HepG2 (cell line): ENCODE results near the gene ALDH1A1. TPM values are rescaled to one million over a fixed set of nuclear protein-coding genes. Genes with fewer than 3 reads are reported as not detected.

Experiments used
- ATAC-seq: fragments of 200-7000 bp; cut with Tn5 transposase; 3 replicates; pipeline ENCODE4 v1.9.1; 2020; ENCODE audit warnings: mild to moderate bottlenecking, moderate library complexity
- BruUV-seq: library from RNA; stranded (reverse); fragments of 400-500 nt; replicated peaks from 2 replicates; lab custom pipeline; 2021; lab: Mats Ljungman, UMichigan
- CTCF ChIA-PET: fragments of 300-600 bp; formaldehyde crosslinking; extraction: SDS; loops from one replicate; lab custom pipeline; 2021; ENCODE audit warnings: low total read pairs, inconsistent platforms, low intra/inter-chr PET ratio; lab: Yijun Ruan, JAX
- POLR2A ChIA-PET: fragments of 350-600 bp; sonication (Branson Sonifier 250); formaldehyde crosslinking; loops from one replicate; lab custom pipeline; 2020; ENCODE audit warnings: antibody characterized with exemption, inconsistent platforms; lab: Yijun Ruan, JAX
- DNase-seq: peaks from one replicate; pipeline ENCODE4 v3.0.0-alpha.2; 2015; ENCODE audit warnings: low spot score
- FAIRE-seq: peaks from 3 replicates; lab custom pipeline; 2011; peaks lifted over from hg19 to GRCh38; lab: Jason Lieb, UNC
- H2AFZ ChIP-seq: one replicate; pipeline ENCODE4 v1.6.1; 2011; ENCODE audit warnings: low read length, inconsistent platforms
- H3K27ac ChIP-seq: fragments of 300-600 bp; 3 replicates; pipeline ENCODE4 v1.8.0; 2011; ENCODE audit warnings: mixed run types, mild to moderate bottlenecking, mixed read lengths, low read length, inconsistent platforms; ENCODE audit not compliant: insufficient read depth; ENCODE audit errors: extremely low read length
- H3K27me3 ChIP-seq, 2 experiments: fragments of 200-600 bp in 1 of 2; 2 replicates in 1 of 2; 3 replicates in 1 of 2; pipeline versions ENCODE4 v1.6.0 to v1.8.0; 2011; ENCODE audit warnings: low read length in 2 of 2, mild to moderate bottlenecking in 2 of 2, moderate library complexity in 2 of 2, inconsistent platforms in 1 of 2; ENCODE audit not compliant: insufficient read depth in 2 of 2, control insufficient read depth in 1 of 2
- H3K36me3 ChIP-seq, 2 experiments: fragments of 200-600 bp in 1 of 2; replicated peaks in 1 of 2; 2 replicates in 1 of 2; 3 replicates in 1 of 2; pipeline versions ENCODE4 v1.5.1 to v1.8.0; 2011; ENCODE audit warnings: low read length in 2 of 2, inconsistent platforms in 1 of 2; ENCODE audit not compliant: insufficient read depth in 2 of 2, control insufficient read depth in 1 of 2
- H3K4me1 ChIP-seq: 2 replicates; pipeline ENCODE4 v1.5.1; 2012; ENCODE audit warnings: low read length, inconsistent platforms; ENCODE audit not compliant: insufficient read depth
- H3K4me2 ChIP-seq: 2 replicates; pipeline ENCODE4 v1.6.0; 2011; ENCODE audit warnings: low read depth, low read length, inconsistent platforms
- H3K4me3 ChIP-seq, 3 experiments: fragments of 200-600 bp in 1 of 3; sonication (generic), shearing (Covaris generic) in 1 of 3; replicated peaks in 1 of 3; 2 replicates each; pipeline ENCODE4 v1.5.1; 2011 to 2016; ENCODE audit warnings: low read length in 3 of 3, inconsistent platforms in 2 of 3, low read depth in 2 of 3, mild to moderate bottlenecking in 2 of 3, control low read depth in 1 of 3, mixed read lengths in 1 of 3; ENCODE audit not compliant: insufficient read depth in 1 of 3
- H3K79me2 ChIP-seq: one replicate; pipeline ENCODE4 v1.6.1; 2011; ENCODE audit warnings: low read length, inconsistent platforms; ENCODE audit not compliant: insufficient read depth
- H3K9ac ChIP-seq: 2 replicates; pipeline ENCODE4 v1.6.0; 2011; ENCODE audit warnings: mild to moderate bottlenecking, low read depth, low read length, inconsistent platforms; ENCODE audit not compliant: insufficient read depth
- H3K9me3 ChIP-seq: 2 replicates; pipeline ENCODE4 v1.5.1; 2012; ENCODE audit warnings: mild to moderate bottlenecking, low read length
- H4K20me1 ChIP-seq: 2 replicates; pipeline ENCODE4 v1.6.0; 2011; ENCODE audit warnings: inconsistent platforms, mild to moderate bottlenecking, low read length, moderate library complexity; ENCODE audit not compliant: insufficient read depth
- CREB1 ChIP-seq, 2 experiments: fragments of 450-650 bp in 1 of 2; IDR thresholded peaks; 2 replicates each; pipeline ENCODE4 v1.6.1; 2016 to 2017; ENCODE audit warnings: control low read depth in 1 of 2, mild to moderate bottlenecking in 1 of 2, missing compliant biosample characterization in 1 of 2, missing genetic modification characterization in 1 of 2
- ELF3 ChIP-seq: IDR thresholded peaks from 2 replicates; pipeline ENCODE4 v1.6.1; 2016; ENCODE audit warnings: missing genetic modification reagents, missing compliant biosample characterization
- GABPA ChIP-seq, 2 experiments: IDR thresholded peaks; 2 replicates each; pipeline ENCODE4 v1.6.1; 2011 to 2016; ENCODE audit warnings: low read depth in 2 of 2, low read length in 1 of 2, missing biosample characterization in 1 of 2, missing genetic modification characterization in 1 of 2
- HNRNPH1 ChIP-seq: fragments of 200-400 bp; formaldehyde crosslinking; optimal IDR thresholded peaks from 2 replicates; pipeline ENCODE3; 2017; ENCODE audit warnings: mild to moderate bottlenecking, low read depth, low read length
- RBFOX2 ChIP-seq: fragments of 200-400 bp; formaldehyde crosslinking; IDR thresholded peaks from 2 replicates; pipeline ENCODE4 v1.6.1; 2017; ENCODE audit warnings: low read depth, mild to moderate bottlenecking, low read length
- ZNF562 ChIP-seq: sonication (generic); formaldehyde crosslinking; IDR thresholded peaks from 2 replicates; pipeline ENCODE4 v1.8.0; 2022; ENCODE audit warnings: missing genetic modification reagents, borderline replicate concordance
- ZNF7 ChIP-seq: IDR thresholded peaks from 2 replicates; pipeline ENCODE4 v1.6.1; 2016; ENCODE audit warnings: missing biosample characterization, missing genetic modification reagents
- WGBS: methylation state at CpG from one replicate; pipeline ENCODE4 v1.1.6; 2017; ENCODE audit warnings: low lambda C conversion rate; 5-methylcytosine and 5-hydroxymethylcytosine counted together
- in situ Hi-C: cut with HindIII; loops from 2 replicates; pipeline ENCODE4 v1.10.0; 2017; ENCODE audit warnings: low pct_unique_long_range_greater_than_20kb; ENCODE audit not compliant: extremely low pct_ligation_motif_present
- intact Hi-C: fragments of 100-400 bp; cut with micrococcal nuclease; formaldehyde crosslinking; loops from one replicate; pipeline ENCODE4 v1.10.0; 2022; ENCODE audit not compliant: unreplicated experiment
- polyA plus RNA-seq, 8 experiments: library from polyadenylated mRNA; depleted of rRNA in 3 of 8; stranded (reverse) in 7 of 8; unstranded in 1 of 8; fragments of >200 nt; fragmentation: Illumina TruSeq in 4 of 8; extraction: Trizol in 4 of 8; gene quantifications; 2 replicates each; pipeline versions ENCODE4 v1.2.1 to v1.2.3, GENCODE V29; 2011 to 2016; ENCODE audit warnings: low read depth in 4 of 8, missing spikeins in 1 of 8, mixed read lengths in 1 of 8; ENCODE audit not compliant: insufficient read depth in 1 of 8
- total RNA-seq, 5 experiments: library from RNA; depleted of rRNA; stranded (reverse); fragments of >200 nt; fragmentation: Illumina TruSeq; extraction: Trizol; gene quantifications; 2 replicates each; pipeline ENCODE4 v1.2.3, GENCODE V29; 2016; ENCODE audit warnings: low read depth in 1 of 5
- TF ChIP-seq, protein P1 (sequence below): sonication (generic); IDR thresholded peaks from 2 replicates; pipeline ENCODE4 v1.6.1; 2016; ENCODE audit warnings: low read depth, borderline replicate concordance

ALDH1A1 gene
- total and polyA plus RNA-seq, 2 of the 13 experiments (the other 11 are each of a cell fraction or from before 2014, with no cell fraction given): 88.2 to 439 TPM

DNA sequence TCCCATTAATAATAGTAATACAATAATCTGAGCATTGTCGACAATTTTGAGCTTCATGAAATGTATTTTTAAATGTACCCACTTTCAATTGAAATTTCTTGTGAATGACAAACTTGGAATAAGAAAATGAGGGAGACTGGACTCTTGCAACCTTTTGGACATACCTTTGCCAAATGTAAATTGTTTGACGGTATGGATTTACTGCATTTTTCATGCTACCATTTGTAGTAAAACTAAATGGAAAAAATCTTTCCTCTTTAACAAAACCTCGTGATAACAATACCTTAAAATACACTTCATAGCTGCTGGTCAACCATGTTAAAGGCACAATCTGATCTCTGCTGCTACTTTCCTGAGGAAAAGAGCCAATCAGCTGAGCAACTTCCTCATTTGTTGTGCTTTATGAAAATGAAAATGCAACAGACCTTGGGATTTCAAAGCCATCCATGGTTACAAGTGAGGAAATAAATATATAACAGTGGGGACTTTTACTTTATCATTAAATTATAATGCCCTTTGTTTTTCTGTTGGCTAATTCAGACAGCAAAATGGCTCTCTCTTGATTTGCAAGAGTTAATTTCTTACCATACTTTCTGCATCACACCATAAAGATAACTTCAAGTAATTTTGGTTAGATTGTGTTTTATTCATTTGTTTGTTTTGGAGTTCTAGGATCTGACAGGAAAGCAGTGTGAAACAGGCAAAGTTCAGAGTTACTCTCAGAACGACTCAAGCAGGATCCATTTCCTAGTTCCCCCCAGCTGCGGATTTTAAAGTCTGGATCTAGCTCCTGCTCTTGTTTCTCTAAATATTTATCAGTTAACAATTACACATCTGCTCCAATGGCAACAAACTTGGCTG, 1.1 kb downstream of the ALDH1A1 start:
- Histone ChIP-seq H3K27me3 (no peaks in the 10 kb centered on the region), H3K4me1 (peaks cover 52% of the 10 kb centered on the region), H3K9ac (peak overlapping the region; percentile 74), H2AFZ (peak overlapping the region; percentile 31), H3K4me2 (peak overlapping the region; percentile 77), H3K27ac (peak overlapping the region; percentile 75), H4K20me1 (no peaks in the 10 kb centered on the region), H3K36me3 (no peaks in the 10 kb centered on the region; a peak in 1 of 5 replicates), H3K79me2 (peaks cover 61% of the 10 kb centered on the region), H3K4me3 (peak overlapping the region; percentile 63 to 86 (median 64)), H3K9me3 (no peaks in the 10 kb centered on the region)
- 0% methylated on average over 5 of the region's 5 CpGs for WGBS
- in situ Hi-C loops (loop anchor here (5.0 kb wide), 1 partner anchor 46 kb away; no protein-coding TSS in a partner anchor), intact Hi-C loops (no loop called here)
- DNase-seq: no peak
- BruUV-seq: no TSS peak
- peak; percentile 47 for TF ChIP-seq RBFOX2
- no peak for TF ChIP-seq ZNF562 (CRISPR knock-in tag)
- TF ChIP-seq CREB1 (IDR thresholded peaks at IDR 0.05): no peak
- 0 out of 2 replicates have a peak, but pooled peaks have one; percentile 4 for TF ChIP-seq CREB1 (CRISPR knock-in tag; IDR thresholded peaks at IDR 0.05)
- TF ChIP-seq ZNF7 (CRISPR knock-in tag): peak; percentile 78; the same call in 1 of the 2 replicates
- 0 out of 2 replicates have a peak, but pooled peaks have one; percentile 10 for TF ChIP-seq ELF3 (CRISPR knock-in tag)
- TF ChIP-seq, protein P1, sequence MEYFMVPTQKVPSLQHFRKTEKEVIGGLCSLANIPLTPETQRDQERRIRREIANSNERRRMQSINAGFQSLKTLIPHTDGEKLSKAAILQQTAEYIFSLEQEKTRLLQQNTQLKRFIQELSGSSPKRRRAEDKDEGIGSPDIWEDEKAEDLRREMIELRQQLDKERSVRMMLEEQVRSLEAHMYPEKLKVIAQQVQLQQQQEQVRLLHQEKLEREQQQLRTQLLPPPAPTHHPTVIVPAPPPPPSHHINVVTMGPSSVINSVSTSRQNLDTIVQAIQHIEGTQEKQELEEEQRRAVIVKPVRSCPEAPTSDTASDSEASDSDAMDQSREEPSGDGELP: 0 out of 2 replicates have a peak, but pooled peaks have one; percentile 27
- no peak for TF ChIP-seq HNRNPH1
- TF ChIP-seq GABPA (IDR thresholded peaks at IDR 0.05; ENCODE audit: low read depth, low read length): no peak
- TF ChIP-seq GABPA (CRISPR knock-in tag; IDR thresholded peaks at IDR 0.05; ENCODE audit: low read depth): 0 out of 2 replicates have a peak, but pooled peaks have one; percentile 17
- peak; percentile 32; the same call in 1 of the 3 replicates for ATAC-seq
- CTCF ChIA-PET: no interaction called here
- POLR2A ChIA-PET: interaction anchor here (1.0 to 1.8 kb wide), 5 partner anchors 10 to 94 kb away, joined by 3 to 11 read pairs (median 4); no protein-coding TSS in a partner anchor
- no peak for FAIRE-seq
